Thyroid gland (tissue), 4 donors: ENCODE data around the gene TMEM131L. TPM values are rescaled to one million over a fixed set of nuclear protein-coding genes. Genes with fewer than 3 reads are reported as not detected.

Source experiments
- DNase-seq, 2 donors: peaks; one replicate each; pipeline ENCODE4 v3.0.0-alpha.2; 2019
- H3K27ac ChIP-seq, 3 donors: fragments of 200-600 bp; sonication (generic); 1 replicate in 2 of 3; 2 replicates in 1 of 3; pipeline ENCODE4 v1.5.1; 2016 to 2019; ENCODE audit warnings: mild to moderate bottlenecking in 1 of 3, moderate library complexity in 1 of 3
- H3K27me3 ChIP-seq: fragments of 200-600 bp; sonication (generic); one replicate; pipeline ENCODE4 v1.5.1; 2019
- H3K36me3 ChIP-seq, 2 donors: fragments of 200-600 bp; sonication (generic); one replicate each; pipeline ENCODE4 v1.5.1; 2016 to 2019
- H3K4me1 ChIP-seq, 2 donors: fragments of 200-600 bp; sonication (generic); one replicate each; pipeline ENCODE4 v1.5.1; 2017 to 2019
- H3K4me3 ChIP-seq, 3 donors: fragments of 200-600 bp; sonication (generic); replicated peaks in 1 of 3; 1 replicate in 2 of 3; 2 replicates in 1 of 3; pipeline ENCODE4 v1.5.1; 2016; ENCODE audit warnings: mild to moderate bottlenecking in 1 of 3
- H3K9me3 ChIP-seq: fragments of 200-600 bp; sonication (generic); one replicate; pipeline ENCODE4 v1.5.1; 2017
- CTCF ChIP-seq, 6 experiments: fragments of 200-600 bp in 3 of 6; fragments of 450-650 bp in 3 of 6; sonication (generic) in 3 of 6; IDR thresholded peaks; one replicate each; pipeline ENCODE4 v1.5.1; 2016 to 2019; ENCODE audit warnings: antibody characterized with exemption in 6 of 6, mild to moderate bottlenecking in 2 of 6, inconsistent platforms in 1 of 6, moderate library complexity in 1 of 6
- POLR2A ChIP-seq, 2 donors: fragments of 450-650 bp; IDR thresholded peaks; one replicate each; pipeline ENCODE4 v1.6.1; 2017; ENCODE audit warnings: antibody characterized with exemption in 2 of 2, mild to moderate bottlenecking in 2 of 2, moderate library complexity in 1 of 2
- WGBS, 2 donors: methylation state at CpG; one replicate each; pipeline ENCODE4 v1.1.5; 2017; 5-methylcytosine and 5-hydroxymethylcytosine counted together
- intact Hi-C: fragments of 100-400 bp; cut with DNase I; formaldehyde crosslinking; loops from one replicate; pipeline ENCODE4 v1.15.1; 2023
- total RNA-seq, 4 donors: library from RNA; depleted of rRNA; stranded (reverse); fragments of >200 nt; gene quantifications; one replicate each; pipeline ENCODE4 v1.2.3, GENCODE V29; 2016

Gene TMEM131L
- total RNA-seq, 4 donors from 2014 or later: 11.1 to 17.9 (median 16.4) TPM

DNA sequence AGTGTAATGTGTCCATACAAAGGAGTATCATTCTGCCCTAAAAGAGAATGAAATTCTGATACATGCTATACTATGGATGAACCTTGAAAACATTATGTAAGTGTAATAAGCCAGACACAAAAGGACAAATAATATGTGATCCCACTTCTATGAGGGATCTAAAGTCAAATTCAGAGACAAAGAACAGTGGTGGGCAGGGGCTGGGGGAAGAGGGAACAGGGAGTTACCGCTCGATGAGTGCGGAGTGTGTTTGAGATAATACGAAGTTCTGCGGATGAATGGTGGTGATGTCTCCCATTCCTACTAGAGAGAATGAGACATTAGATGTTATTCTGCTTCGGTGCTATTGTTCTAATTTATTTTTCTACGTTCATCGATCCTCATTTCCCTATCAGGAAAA is 171.9 kb downstream of the TMEM131L start:
- no peaks in the 10 kb centered on the region for H3K9me3 ChIP-seq
- WGBS, 2 donors: 94 to 96% methylated on average over 8 of the region's 8 CpGs
- H3K27ac ChIP-seq: no peak overlapping the region
- H3K4me1 ChIP-seq: no peaks in the 10 kb centered on the region
- no peak overlapping the region for H3K4me3 ChIP-seq
- TF ChIP-seq POLR2A (IDR thresholded peaks at IDR 0.05) (no peak), CTCF (IDR thresholded peaks at IDR 0.05) (no peak)
- no peaks in the 10 kb centered on the region for H3K27me3 ChIP-seq
- intact Hi-C loops: loop anchor here (5.0 kb wide), 1 partner anchor 109 kb away; no protein-coding TSS in a partner anchor
- peaks cover 0 to 13% of the 10 kb centered on the region in 2 donors for H3K36me3 ChIP-seq
- no peak for DNase-seq

- Histone ChIP-seq H3K9me3 (no peaks in the 10 kb centered on the region), H3K4me3 (no peak overlapping the region), H3K27me3 (no peaks in the 10 kb centered on the region), H3K4me1 (no peaks in the 10 kb centered on the region), H3K36me3 (peaks cover 0 to 13% of the 10 kb centered on the region in 2 donors), H3K27ac (no peak overlapping the region)
- 96 to 100% methylated on average over 3 of the region's 3 CpGs for WGBS, 2 donors
- TF ChIP-seq CTCF (IDR thresholded peaks at IDR 0.05): no peak
- TF ChIP-seq POLR2A (IDR thresholded peaks at IDR 0.05): no peak
- intact Hi-C loops: loop anchor here (5.0 kb wide), 1 partner anchor 108 kb away; no protein-coding TSS in a partner anchor
- DNase-seq: no peak
Observed at GRCh38 chr4:153638999-153639398, 172.8 kb downstream of the TMEM131L start.

DNA sequence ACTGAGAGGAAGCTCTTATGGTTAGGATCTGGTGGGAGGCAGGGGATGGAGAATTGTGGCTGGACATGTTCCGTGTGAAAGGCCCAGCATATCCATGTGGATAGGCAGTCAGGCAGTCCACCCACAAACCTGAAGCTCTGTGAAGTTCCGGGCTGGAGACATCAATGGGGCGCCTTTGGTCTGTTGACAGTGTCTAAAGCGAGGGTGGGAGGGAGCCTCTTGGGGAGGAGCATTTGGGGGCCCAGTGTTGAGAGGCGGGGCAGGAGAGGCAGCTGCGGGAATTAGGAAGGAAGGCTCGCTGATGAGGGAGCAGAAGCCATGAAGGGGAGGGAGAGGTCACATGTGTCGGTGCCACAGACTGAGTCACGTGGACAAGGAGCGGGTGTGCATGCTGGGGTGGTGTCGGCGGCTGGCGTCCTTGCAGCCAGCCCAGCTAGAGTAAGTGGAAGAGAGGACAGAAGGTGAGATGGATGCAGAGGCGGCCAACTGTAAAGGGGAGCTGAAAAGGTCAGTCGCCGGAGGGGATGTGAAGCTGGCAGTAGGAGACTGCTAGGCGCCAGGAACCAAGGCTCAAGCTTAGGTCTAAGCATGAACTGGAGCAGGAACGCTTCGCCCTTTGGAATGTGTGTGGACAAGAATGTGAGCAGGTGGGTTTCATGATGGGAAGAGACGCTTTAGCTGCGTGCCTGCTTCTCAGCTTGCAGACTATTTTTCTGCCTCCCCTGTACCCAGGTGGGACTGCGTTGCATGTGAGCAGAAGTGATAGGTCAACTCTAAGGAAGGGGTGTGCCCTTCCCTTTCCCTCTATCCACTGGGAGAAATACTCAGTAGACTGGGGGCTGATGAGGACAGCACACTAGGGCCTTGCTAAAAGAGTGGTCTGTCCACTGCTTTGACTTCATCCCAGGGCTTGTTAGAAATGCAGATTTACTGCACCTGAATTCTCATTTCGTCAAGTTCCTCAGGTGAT is 174.0 kb downstream of the TMEM131L start:
- H3K4me1 ChIP-seq: no peaks in the 10 kb centered on the region
- intact Hi-C loops: loop anchor here (5.0 kb wide), 1 partner anchor 107 kb away; no protein-coding TSS in a partner anchor
- DNase-seq: no peak
- no peak overlapping the region for H3K27ac ChIP-seq
- H3K4me3 ChIP-seq: no peak overlapping the region
- WGBS, 2 donors: 77 to 82% methylated on average over 22 to 23 of the region's 23 CpGs
- H3K9me3 ChIP-seq: no peaks in the 10 kb centered on the region
- TF ChIP-seq POLR2A (IDR thresholded peaks at IDR 0.05): no peak
- TF ChIP-seq CTCF (IDR thresholded peaks at IDR 0.05): no peak
- no peaks in the 10 kb centered on the region for H3K27me3 ChIP-seq
- H3K36me3 ChIP-seq: peaks cover 0 to 13% of the 10 kb centered on the region in 2 donors

DNA sequence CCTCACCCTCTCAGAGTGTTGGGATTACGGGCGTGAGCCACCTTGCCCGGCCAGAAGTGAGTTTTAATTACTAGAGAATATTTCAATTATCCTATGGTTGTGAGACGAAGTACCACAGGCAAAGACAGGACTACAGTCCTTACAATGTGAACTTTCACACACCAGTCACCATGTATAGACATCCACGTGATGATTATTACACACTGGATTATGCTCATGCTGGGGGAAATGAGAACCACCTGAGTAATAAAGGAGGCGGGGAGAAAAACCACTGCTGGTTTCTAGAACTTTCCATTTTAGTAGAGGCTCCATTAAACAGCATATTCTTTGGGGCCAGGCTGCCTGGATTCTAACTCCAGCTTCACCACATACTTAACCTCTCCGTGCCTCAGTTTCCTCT is 175.4 kb downstream of the TMEM131L start:
- H3K4me1 ChIP-seq: no peaks in the 10 kb centered on the region
- no peak overlapping the region for H3K4me3 ChIP-seq
- no peaks in the 10 kb centered on the region for H3K9me3 ChIP-seq
- no peak for DNase-seq
- TF ChIP-seq CTCF (IDR thresholded peaks at IDR 0.05) (no peak), POLR2A (IDR thresholded peaks at IDR 0.05) (no peak)
- no peaks in the 10 kb centered on the region for H3K27me3 ChIP-seq
- intact Hi-C loops: no loop called here
- 81 to 85% methylated on average over 7 of the region's 7 CpGs for WGBS, 2 donors
- peaks cover 0 to 3% of the 10 kb centered on the region in 2 donors for H3K36me3 ChIP-seq
- H3K27ac ChIP-seq: no peak overlapping the region
